OCI-LY1 (cell line): Measurements from ENCODE around the gene SLC25A51.

ENCODE experiments used
- H2AFZ ChIP-seq: fragments of 200-600 bp; sonication (generic), shearing (Covaris generic); 2 replicates; pipeline ENCODE4 v1.6.0; 2014; ENCODE audit warnings: antibody characterized with exemption, mild to moderate bottlenecking, low read length
- H3F3A ChIP-seq: fragments of 200-600 bp; sonication (generic), shearing (Covaris generic); 2 replicates; pipeline ENCODE4 v1.6.0; 2014; ENCODE audit warnings: mild to moderate bottlenecking, antibody characterized with exemption, low read length, moderate library complexity; ENCODE audit not compliant: insufficient read depth
- H3K27ac ChIP-seq: fragments of 200-600 bp; sonication (generic); 2 replicates; pipeline ENCODE4 v1.5.1; 2014; ENCODE audit warnings: low read length, mixed run types, mild to moderate bottlenecking, low read depth; ENCODE audit not compliant: poor library complexity, severe bottlenecking
- H3K27me3 ChIP-seq: fragments of 200-600 bp; sonication (generic); 2 replicates; pipeline ENCODE4 v1.6.0; 2014; ENCODE audit warnings: antibody characterized with exemption, mild to moderate bottlenecking, low read length, moderate library complexity; ENCODE audit not compliant: insufficient read depth
- H3K36me3 ChIP-seq: fragments of 200-600 bp; sonication (generic); 2 replicates; pipeline ENCODE4 v1.6.1; 2014; ENCODE audit warnings: mild to moderate bottlenecking, antibody characterized with exemption, low read length, moderate library complexity, mixed read lengths; ENCODE audit not compliant: insufficient read depth
- H3K4me1 ChIP-seq: fragments of 200-600 bp; sonication (generic); 2 replicates; pipeline ENCODE4 v1.5.1; 2014; ENCODE audit warnings: mild to moderate bottlenecking, low read length, moderate library complexity; ENCODE audit not compliant: insufficient read depth, severe bottlenecking
- H3K4me2 ChIP-seq: fragments of 200-600 bp; sonication (generic), shearing (Covaris generic); 2 replicates; pipeline ENCODE4 v1.6.1; 2014; ENCODE audit warnings: low read length
- H3K4me3 ChIP-seq: fragments of 200-600 bp; sonication (generic); 2 replicates; pipeline ENCODE4 v1.5.1; 2014; ENCODE audit warnings: low read length, low read depth, mild to moderate bottlenecking, mixed read lengths; ENCODE audit not compliant: poor library complexity, severe bottlenecking
- H3K79me2 ChIP-seq: fragments of 200-600 bp; shearing (Covaris generic); 2 replicates; pipeline ENCODE4 v1.6.1; 2016; ENCODE audit warnings: mixed run types, low read length, mixed read lengths; ENCODE audit not compliant: insufficient read depth
- H3K9ac ChIP-seq: fragments of 200-600 bp; sonication (generic), shearing (Covaris generic); 2 replicates; pipeline ENCODE4 v1.6.1; 2014; ENCODE audit warnings: mild to moderate bottlenecking, low read length, mixed read lengths
- H3K9me2 ChIP-seq: fragments of 200-600 bp; sonication (generic), shearing (Covaris generic); 2 replicates; pipeline ENCODE4 v1.6.1; 2014; ENCODE audit warnings: low read depth, mild to moderate bottlenecking, low read length, mixed read lengths
- H3K9me3 ChIP-seq: fragments of 200-600 bp; shearing (Covaris generic); 2 replicates; pipeline ENCODE4 v1.6.1; 2014; ENCODE audit warnings: low read length, mixed read lengths
- H4K20me1 ChIP-seq: fragments of 200-600 bp; sonication (generic), shearing (Covaris generic); 2 replicates; pipeline ENCODE4 v1.6.0; 2016; ENCODE audit warnings: mild to moderate bottlenecking, low read length; ENCODE audit not compliant: insufficient read depth
- EZH2 ChIP-seq: fragments of 200-600 bp; sonication (generic), shearing (Covaris generic); IDR thresholded peaks from 2 replicates; pipeline ENCODE4 v1.8.0; 2017; ENCODE audit warnings: borderline replicate concordance, mixed run types, mild to moderate bottlenecking, antibody characterized with exemption, low read length, moderate library complexity, mixed read lengths
- TF ChIP-seq, protein P1 (sequence below): fragments of 200-600 bp; sonication (generic), shearing (Covaris generic); IDR thresholded peaks from 2 replicates; pipeline ENCODE4 v1.5.1; 2017; ENCODE audit warnings: mild to moderate bottlenecking, antibody characterized with exemption, low read length, moderate library complexity, mixed read lengths

The SLC25A51 gene

DNA sequence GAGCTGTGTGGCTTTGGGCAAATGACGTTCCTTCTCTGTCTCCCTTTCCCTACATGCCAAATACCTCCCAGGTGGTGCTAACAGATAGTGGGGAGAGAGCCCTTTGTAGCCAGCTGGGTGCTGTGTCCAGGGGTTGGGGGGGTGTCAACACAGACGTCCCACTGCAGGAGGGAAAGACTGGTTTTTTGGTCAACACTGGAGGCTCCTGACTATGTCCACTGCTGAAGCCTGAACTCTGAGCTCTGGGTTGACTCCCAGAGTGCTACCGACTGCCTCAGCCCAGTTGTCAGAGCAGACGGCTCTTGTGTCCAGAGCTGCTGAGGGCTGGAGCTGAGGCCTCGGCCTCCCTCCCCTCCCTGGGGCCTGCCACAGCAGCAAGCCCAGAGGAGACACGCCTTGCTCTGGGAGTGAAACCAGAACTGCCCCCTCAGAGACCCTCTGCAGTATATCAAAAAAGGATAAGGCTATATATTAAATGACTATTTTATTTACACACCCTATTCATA, 14.8 kb upstream of the SLC25A51 start:
- no peaks in the 10 kb centered on the region for H3K9me3 ChIP-seq
- no peaks in the 10 kb centered on the region for H4K20me1 ChIP-seq
- TF ChIP-seq, protein P1, sequence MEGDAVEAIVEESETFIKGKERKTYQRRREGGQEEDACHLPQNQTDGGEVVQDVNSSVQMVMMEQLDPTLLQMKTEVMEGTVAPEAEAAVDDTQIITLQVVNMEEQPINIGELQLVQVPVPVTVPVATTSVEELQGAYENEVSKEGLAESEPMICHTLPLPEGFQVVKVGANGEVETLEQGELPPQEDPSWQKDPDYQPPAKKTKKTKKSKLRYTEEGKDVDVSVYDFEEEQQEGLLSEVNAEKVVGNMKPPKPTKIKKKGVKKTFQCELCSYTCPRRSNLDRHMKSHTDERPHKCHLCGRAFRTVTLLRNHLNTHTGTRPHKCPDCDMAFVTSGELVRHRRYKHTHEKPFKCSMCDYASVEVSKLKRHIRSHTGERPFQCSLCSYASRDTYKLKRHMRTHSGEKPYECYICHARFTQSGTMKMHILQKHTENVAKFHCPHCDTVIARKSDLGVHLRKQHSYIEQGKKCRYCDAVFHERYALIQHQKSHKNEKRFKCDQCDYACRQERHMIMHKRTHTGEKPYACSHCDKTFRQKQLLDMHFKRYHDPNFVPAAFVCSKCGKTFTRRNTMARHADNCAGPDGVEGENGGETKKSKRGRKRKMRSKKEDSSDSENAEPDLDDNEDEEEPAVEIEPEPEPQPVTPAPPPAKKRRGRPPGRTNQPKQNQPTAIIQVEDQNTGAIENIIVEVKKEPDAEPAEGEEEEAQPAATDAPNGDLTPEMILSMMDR: no peak
- no peak for TF ChIP-seq EZH2
- no peak overlapping the region for H2AFZ ChIP-seq
- H3K4me2 ChIP-seq: no peak overlapping the region
- H3K9me2 ChIP-seq: no peaks in the 10 kb centered on the region
- no peaks in the 10 kb centered on the region for H3K4me1 ChIP-seq
- H3K27ac ChIP-seq: no peak overlapping the region
- no peaks in the 10 kb centered on the region for H3K36me3 ChIP-seq
- no peaks in the 10 kb centered on the region for H3F3A ChIP-seq
- no peak overlapping the region for H3K9ac ChIP-seq
- H3K4me3 ChIP-seq: no peak overlapping the region
- no peaks in the 10 kb centered on the region for H3K79me2 ChIP-seq
- H3K27me3 ChIP-seq: no peaks in the 10 kb centered on the region

DNA sequence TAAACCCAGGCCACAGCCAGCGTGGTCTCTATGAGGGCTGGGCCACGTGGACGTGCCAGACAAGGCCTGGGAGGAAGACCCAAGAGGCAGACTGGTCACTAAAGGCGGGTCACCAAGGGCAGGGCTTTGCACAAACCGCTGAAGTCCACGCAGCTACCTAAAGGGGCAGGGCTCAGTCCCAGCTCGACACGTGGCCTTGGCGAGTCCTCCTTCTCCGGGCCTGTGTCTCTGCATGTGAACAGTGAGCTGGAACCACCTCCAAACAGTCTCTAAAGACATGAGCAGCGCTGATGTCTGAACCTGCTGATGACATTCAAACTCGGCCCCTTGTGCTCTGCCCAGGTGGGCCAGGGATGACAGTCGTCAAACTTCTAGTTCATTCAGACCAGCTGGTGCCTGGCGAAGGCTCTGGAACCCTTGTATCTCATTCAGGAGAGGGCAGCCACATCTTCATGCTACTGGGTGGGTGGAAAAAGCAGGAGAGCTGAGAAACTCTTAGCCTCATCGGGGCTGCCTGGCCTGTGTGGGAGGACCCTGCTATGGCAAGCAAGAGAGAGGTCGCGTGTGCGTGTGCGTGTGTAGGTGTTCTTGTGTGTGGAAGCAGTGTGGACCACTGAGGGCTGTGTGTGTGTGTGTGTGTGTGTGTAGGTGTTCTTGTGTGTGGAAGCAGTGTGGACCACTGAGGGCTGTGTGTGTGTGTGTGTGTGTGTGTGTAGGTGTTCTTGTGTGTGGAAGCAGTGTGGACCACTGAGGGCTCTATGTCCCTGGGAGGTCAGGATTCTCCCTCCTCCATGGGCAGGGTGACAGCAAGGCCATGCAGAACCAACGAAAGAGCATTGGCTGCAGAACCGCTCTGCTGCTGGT, 14.1 kb upstream of the SLC25A51 start:
- no peak overlapping the region for H2AFZ ChIP-seq
- H3K27ac ChIP-seq: no peak overlapping the region
- no peaks in the 10 kb centered on the region for H3K27me3 ChIP-seq
- H3K4me2 ChIP-seq: no peak overlapping the region
- no peak for TF ChIP-seq EZH2
- TF ChIP-seq, protein P1: no peak
- H3K36me3 ChIP-seq: no peaks in the 10 kb centered on the region
- no peaks in the 10 kb centered on the region for H3K79me2 ChIP-seq
- H3K9ac ChIP-seq: no peak overlapping the region
- H3K9me2 ChIP-seq: no peaks in the 10 kb centered on the region
- no peak overlapping the region for H3K4me3 ChIP-seq
- no peaks in the 10 kb centered on the region for H3K9me3 ChIP-seq
- no peaks in the 10 kb centered on the region for H3K4me1 ChIP-seq
- no peaks in the 10 kb centered on the region for H3F3A ChIP-seq
- H4K20me1 ChIP-seq: no peaks in the 10 kb centered on the region

DNA sequence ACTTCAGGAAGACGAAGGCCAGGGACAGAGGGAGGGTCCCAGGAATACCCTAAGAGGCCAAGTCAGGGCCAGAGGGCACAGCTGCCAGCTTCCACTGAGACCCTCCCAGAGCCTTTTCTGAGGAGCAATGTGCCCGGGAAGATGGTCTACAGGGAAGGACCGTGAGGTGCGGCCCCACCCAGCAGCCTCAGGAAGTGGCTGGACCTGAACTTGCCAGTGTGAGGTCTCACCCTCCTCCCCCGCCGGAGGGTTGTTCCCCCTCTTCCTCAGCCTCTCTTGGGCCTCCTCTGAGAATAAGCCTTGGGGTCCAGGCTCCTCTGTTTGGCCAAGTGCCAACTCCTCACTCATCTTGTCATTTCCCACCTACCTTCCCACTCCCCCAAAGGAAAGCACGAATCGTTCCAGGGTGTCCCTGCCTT, 13.4 kb upstream of the SLC25A51 start:
- Histone ChIP-seq H3K27me3 (no peaks in the 10 kb centered on the region), H3K9me2 (no peaks in the 10 kb centered on the region), H3K9ac (no peak overlapping the region), H3K9me3 (no peaks in the 10 kb centered on the region), H3K4me3 (no peak overlapping the region), H3K4me2 (no peak overlapping the region), H3K4me1 (peaks cover under 1% of the 10 kb centered on the region), H3K27ac (no peak overlapping the region), H2AFZ (no peak overlapping the region), H3K79me2 (no peaks in the 10 kb centered on the region), H4K20me1 (no peaks in the 10 kb centered on the region), H3F3A (no peaks in the 10 kb centered on the region), H3K36me3 (no peaks in the 10 kb centered on the region)
- TF ChIP-seq, protein P1: no peak
- TF ChIP-seq EZH2: no peak
